Glutamatergic neuron (in vitro differentiated cells): Measurements from ENCODE around the gene ZNF683. TPM values are rescaled to one million over a fixed set of nuclear protein-coding genes. Genes with fewer than 3 reads are reported as not detected.
"Not testable (repeated sequence)": the region's sequence is repeated elsewhere in the genome, so short reads cannot be mapped to it uniquely, and the experiment has no call there.

Experiments used
- DNase-seq: peaks from one replicate; pipeline ENCODE4 v3.0.0; 2022
- H3K27ac Mint-ChIP-seq: one replicate; pipeline ENCODE4 v1.8.0; 2020; ENCODE audit warnings: mild to moderate bottlenecking, mixed read lengths, inconsistent platforms; ENCODE audit not compliant: unreplicated experiment
- H3K27me3 Mint-ChIP-seq: one replicate; pipeline ENCODE4 v1.8.0; 2020; ENCODE audit warnings: mild to moderate bottlenecking, moderate library complexity, mixed read lengths, inconsistent platforms; ENCODE audit not compliant: unreplicated experiment
- H3K36me3 Mint-ChIP-seq: one replicate; pipeline ENCODE4 v1.8.0; 2020; ENCODE audit warnings: mild to moderate bottlenecking, mixed read lengths, inconsistent platforms; ENCODE audit not compliant: unreplicated experiment
- H3K4me1 Mint-ChIP-seq: one replicate; pipeline ENCODE4 v1.8.0; 2020; ENCODE audit warnings: mild to moderate bottlenecking, low read depth, mixed read lengths, inconsistent platforms; ENCODE audit not compliant: unreplicated experiment
- H3K4me3 Mint-ChIP-seq: one replicate; pipeline ENCODE4 v1.8.0; 2020; ENCODE audit warnings: mild to moderate bottlenecking, mixed read lengths, inconsistent platforms; ENCODE audit not compliant: unreplicated experiment
- H3K9me3 Mint-ChIP-seq: one replicate; pipeline ENCODE4 v1.8.0; 2020; ENCODE audit warnings: mild to moderate bottlenecking, moderate library complexity, mixed read lengths, inconsistent platforms; ENCODE audit not compliant: unreplicated experiment
- total RNA-seq: library from RNA; stranded (reverse); fragmentation: NEBNext Ultra II Directional; extraction: Animal tissue kit (Norgen Biotek cat#: 25700); gene quantifications from one replicate; pipeline ENCODE4 v1.2.1, GENCODE V29; 2021; ENCODE audit not compliant: unreplicated experiment
- TF ChIP-seq, protein P1 (sequence below): fragments of 200-600 bp; sonication (generic); IDR thresholded peaks from one replicate; pipeline ENCODE4 v1.5.0; 2021; ENCODE audit not compliant: partially characterized antibody, unreplicated experiment

ZNF683 gene
- total RNA-seq, 1 donor from 2014 or later, result not detected

DNA sequence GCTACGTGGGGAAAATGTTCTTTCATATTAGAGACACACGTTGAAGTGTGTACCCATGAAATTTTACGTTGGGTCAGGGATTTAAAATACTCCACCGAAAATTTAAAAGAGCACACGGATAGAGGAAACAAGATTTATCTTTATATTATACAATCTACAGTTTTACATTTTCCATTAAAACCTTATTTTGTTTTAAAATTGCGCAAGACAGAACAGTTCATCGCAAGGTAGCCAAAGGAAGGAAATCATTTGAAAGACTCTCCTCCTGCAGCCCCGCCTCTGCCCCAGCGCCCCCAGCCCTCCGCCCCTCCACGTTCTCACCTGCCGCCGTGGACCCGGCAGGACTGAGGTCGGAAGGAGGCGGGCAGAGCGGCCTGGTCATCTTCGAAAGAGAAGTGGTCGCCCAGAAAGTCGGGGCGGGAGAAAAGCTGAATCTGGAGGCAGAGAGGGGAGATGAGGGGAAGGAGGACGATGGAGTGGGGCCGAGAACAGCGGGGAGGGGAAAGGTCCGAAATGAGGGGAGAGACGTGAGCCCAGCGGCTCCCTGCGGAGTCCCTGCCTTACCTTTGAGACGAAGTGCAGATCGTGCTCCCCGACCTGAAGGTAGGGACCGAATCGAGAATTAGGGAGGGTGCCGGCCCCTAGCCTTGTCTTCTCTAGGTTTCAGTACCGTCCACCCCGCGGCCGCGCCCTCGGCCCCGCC lies 36.6 kb downstream of the ZNF683 start:
- Mint-ChIP-seq H3K27ac (no peak overlapping the region), H3K27me3 (peaks cover 5% of the 10 kb centered on the region), H3K36me3 (no peaks in the 10 kb centered on the region), H3K9me3 (no peaks in the 10 kb centered on the region), H3K4me3 (peak overlapping the region; percentile 91), H3K4me1 (no peaks in the 10 kb centered on the region)
- TF ChIP-seq, protein P1, sequence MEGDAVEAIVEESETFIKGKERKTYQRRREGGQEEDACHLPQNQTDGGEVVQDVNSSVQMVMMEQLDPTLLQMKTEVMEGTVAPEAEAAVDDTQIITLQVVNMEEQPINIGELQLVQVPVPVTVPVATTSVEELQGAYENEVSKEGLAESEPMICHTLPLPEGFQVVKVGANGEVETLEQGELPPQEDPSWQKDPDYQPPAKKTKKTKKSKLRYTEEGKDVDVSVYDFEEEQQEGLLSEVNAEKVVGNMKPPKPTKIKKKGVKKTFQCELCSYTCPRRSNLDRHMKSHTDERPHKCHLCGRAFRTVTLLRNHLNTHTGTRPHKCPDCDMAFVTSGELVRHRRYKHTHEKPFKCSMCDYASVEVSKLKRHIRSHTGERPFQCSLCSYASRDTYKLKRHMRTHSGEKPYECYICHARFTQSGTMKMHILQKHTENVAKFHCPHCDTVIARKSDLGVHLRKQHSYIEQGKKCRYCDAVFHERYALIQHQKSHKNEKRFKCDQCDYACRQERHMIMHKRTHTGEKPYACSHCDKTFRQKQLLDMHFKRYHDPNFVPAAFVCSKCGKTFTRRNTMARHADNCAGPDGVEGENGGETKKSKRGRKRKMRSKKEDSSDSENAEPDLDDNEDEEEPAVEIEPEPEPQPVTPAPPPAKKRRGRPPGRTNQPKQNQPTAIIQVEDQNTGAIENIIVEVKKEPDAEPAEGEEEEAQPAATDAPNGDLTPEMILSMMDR, result no peak
- no peak for DNase-seq

DNA sequence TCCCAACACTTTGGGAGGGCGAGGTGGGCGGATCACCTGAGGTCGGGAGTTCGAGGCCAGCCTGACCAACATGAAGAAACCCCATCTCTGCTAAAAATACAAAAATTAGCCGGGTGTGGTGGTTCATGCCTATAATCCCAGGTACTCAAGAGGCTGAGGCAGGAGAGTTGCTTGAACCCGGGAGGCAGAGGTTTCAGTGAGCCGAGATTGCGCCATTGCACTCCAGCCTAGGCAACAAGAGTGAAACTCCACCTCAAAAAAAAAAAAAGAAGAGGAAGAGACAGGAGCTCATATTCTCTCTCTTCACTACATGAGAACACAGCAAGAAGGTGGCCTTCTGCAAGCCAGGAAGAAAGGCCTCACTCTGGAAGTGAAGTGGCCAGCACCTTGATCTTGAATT lies 39.2 kb downstream of the ZNF683 start:
- H3K4me3 Mint-ChIP-seq, DNase-seq, H3K36me3 Mint-ChIP-seq, H3K27ac Mint-ChIP-seq, H3K9me3 Mint-ChIP-seq, H3K27me3 Mint-ChIP-seq, H3K4me1 Mint-ChIP-seq: not testable (repeated sequence)

DNA sequence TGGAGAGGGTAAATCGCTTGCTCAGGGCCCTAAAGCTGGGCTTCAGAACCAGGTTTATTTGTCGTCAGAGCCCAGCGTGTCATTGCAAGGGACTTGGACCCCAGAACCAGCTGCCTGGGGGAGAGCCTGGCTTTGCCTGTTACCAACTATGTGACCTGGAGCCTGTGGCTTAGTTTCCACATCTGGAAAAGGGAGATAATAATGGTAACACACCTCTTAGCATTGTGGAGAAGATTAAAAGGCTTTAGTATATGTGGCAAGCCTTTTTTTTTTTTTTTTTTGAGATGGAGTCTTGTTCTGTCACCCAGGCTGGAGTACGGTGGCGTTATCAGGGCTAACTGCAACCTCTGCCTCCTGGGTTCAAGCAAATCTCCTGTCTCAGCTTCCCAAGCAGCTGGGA lies 42.3 kb downstream of the ZNF683 start:
- H3K27ac Mint-ChIP-seq, result no peak overlapping the region
- no peaks in the 10 kb centered on the region for H3K4me1 Mint-ChIP-seq
- TF ChIP-seq, protein P1, result no peak
- H3K4me3 Mint-ChIP-seq, result no peak overlapping the region
- no peaks in the 10 kb centered on the region for H3K36me3 Mint-ChIP-seq
- no peak for DNase-seq
- H3K9me3 Mint-ChIP-seq, result no peaks in the 10 kb centered on the region
- peaks cover 1% of the 10 kb centered on the region for H3K27me3 Mint-ChIP-seq

DNA sequence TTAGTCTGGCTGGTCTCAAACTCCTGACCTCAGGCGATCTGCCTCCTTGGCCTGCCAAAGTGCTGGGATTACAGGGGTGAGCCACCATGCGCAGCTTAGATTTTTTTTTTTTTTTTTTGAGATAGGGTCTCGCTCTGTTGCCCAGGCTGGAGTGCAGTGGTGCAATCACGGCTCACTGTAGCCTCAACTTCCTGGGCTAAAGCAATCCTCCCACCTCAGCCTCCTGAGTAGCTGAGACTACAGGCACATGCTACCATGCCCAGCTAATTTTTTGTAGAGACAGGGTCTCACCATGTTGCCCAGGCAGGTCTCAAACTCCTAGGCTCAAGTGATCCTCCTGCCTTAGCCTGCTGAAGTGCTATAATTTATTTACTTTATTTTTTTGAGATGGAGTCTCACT lies 43.2 kb downstream of the ZNF683 start:
- not testable (repeated sequence) for H3K36me3 Mint-ChIP-seq, DNase-seq, H3K4me1 Mint-ChIP-seq, H3K9me3 Mint-ChIP-seq, H3K27me3 Mint-ChIP-seq, H3K4me3 Mint-ChIP-seq, H3K27ac Mint-ChIP-seq

DNA sequence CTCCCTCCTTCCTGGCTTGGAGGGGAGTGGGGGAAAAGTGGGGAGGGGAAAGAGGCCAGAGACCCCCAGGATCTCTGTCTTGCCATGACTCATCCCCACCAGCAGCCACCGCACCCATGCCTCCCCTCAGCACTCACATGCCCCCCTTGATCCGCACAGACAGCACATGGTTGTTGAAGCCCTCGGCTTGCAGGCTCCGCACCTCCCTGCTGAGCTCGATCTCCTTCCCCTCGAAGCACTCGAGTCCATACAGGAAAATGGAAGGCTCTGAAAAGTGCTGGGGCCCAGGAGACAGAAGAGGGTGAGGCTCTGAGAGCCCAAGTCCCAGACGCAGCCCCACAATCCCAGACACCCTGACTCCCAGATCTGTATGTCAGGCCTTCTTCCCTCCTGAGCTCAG lies 44.0 kb downstream of the ZNF683 start:
- TF ChIP-seq, protein P1, result no peak
- H3K4me1 Mint-ChIP-seq, result no peaks in the 10 kb centered on the region
- H3K27me3 Mint-ChIP-seq, result peaks cover 3% of the 10 kb centered on the region
- H3K4me3 Mint-ChIP-seq, result no peak overlapping the region
- no peak for DNase-seq
- no peaks in the 10 kb centered on the region for H3K9me3 Mint-ChIP-seq
- no peak overlapping the region for H3K27ac Mint-ChIP-seq
- no peaks in the 10 kb centered on the region for H3K36me3 Mint-ChIP-seq

DNA sequence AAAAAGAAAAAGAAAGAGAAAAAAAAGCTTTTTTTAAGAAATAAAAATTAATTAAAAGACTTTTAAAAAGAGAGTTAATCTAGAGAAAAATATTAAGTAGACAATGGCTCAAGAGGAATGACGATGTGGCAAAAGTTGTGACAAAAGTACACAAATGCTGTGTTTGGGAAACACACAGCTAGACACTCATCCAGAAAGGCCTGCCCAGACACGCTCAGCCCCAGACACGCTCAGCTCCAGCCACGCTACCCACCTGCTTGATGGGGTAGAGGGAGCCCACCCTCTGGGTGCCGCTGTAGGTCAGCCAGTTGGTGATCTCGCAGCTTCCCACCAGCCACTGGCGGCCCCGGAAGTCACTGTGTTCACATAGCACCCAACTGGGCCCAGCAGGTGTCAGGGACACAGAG lies 44.6 kb downstream of the ZNF683 start:
- H3K4me1 Mint-ChIP-seq, result no peaks in the 10 kb centered on the region
- H3K9me3 Mint-ChIP-seq, result no peaks in the 10 kb centered on the region
- DNase-seq, result no peak
- H3K27ac Mint-ChIP-seq, result no peak overlapping the region
- TF ChIP-seq, protein P1, result no peak
- H3K36me3 Mint-ChIP-seq, result no peaks in the 10 kb centered on the region
- peaks cover 5% of the 10 kb centered on the region for H3K27me3 Mint-ChIP-seq
- no peak overlapping the region for H3K4me3 Mint-ChIP-seq
